ENCODE results near the gene USP9Y. TPM values are rescaled to one million over a fixed set of nuclear protein-coding genes. Genes with fewer than 3 reads are reported as not detected.

The USP9Y gene
- total RNA-seq, 4 donors from 2014 or later: 0.07 to 35.6 (median 32.7) TPM; not detected in 1

GRCh38 chrY:12749293-12749692, 48.3 kb downstream of the USP9Y start:
- ATAC-seq: no peak
- TF ChIP-seq POLR2A (IDR thresholded peaks at IDR 0.05) (no peak), CTCF (IDR thresholded peaks at IDR 0.05) (no peak), EP300 (IDR thresholded peaks at IDR 0.05) (no peak), POLR2AphosphoS5 (IDR thresholded peaks at IDR 0.05) (no peak)
- Histone ChIP-seq H3K4me3 (no peak overlapping the region), H3K27ac (no peak overlapping the region), H3K4me1 (no peaks in the 10 kb centered on the region), H3K36me3 (peaks cover 0 to 6% of the 10 kb centered on the region in 2 donors), H3K9me3 (no peaks in the 10 kb centered on the region), H3K27me3 (no peaks in the 10 kb centered on the region)
- WGBS, 2 donors (ENCODE audit: low coverage in 1 of 2): no CpG with 5 or more reads among the region's 1 CpG

GRCh38 chrY:12752856-12753255, 51.8 kb downstream of the USP9Y start:
- peaks cover 0 to 15% of the 10 kb centered on the region in 2 donors for H3K36me3 ChIP-seq
- H3K9me3 ChIP-seq: no peaks in the 10 kb centered on the region
- H3K4me3 ChIP-seq: no peak overlapping the region
- no peaks in the 10 kb centered on the region for H3K27me3 ChIP-seq
- no peak for ATAC-seq
- TF ChIP-seq CTCF (IDR thresholded peaks at IDR 0.05) (no peak), EP300 (IDR thresholded peaks at IDR 0.05) (no peak), POLR2A (IDR thresholded peaks at IDR 0.05) (no peak), POLR2AphosphoS5 (IDR thresholded peaks at IDR 0.05) (no peak)
- no peak overlapping the region for H3K27ac ChIP-seq
- 82% methylated on average over 6 of the region's 6 CpGs; no CpG with 5 or more reads in 1 of the 2 donors for WGBS, 2 donors (ENCODE audit: low coverage in 1 of 2)
- no peaks in the 10 kb centered on the region for H3K4me1 ChIP-seq

GRCh38 chrY:12756021-12756420, 55.0 kb downstream of the USP9Y start:
- WGBS, 2 donors (ENCODE audit: low coverage in 1 of 2): no CpG with 5 or more reads among the region's 1 CpG
- no peaks in the 10 kb centered on the region for H3K4me1 ChIP-seq
- TF ChIP-seq POLR2AphosphoS5 (IDR thresholded peaks at IDR 0.05) (no peak), POLR2A (IDR thresholded peaks at IDR 0.05) (no peak), CTCF (IDR thresholded peaks at IDR 0.05) (no peak), EP300 (IDR thresholded peaks at IDR 0.05) (no peak)
- no peaks in the 10 kb centered on the region for H3K9me3 ChIP-seq
- no peaks in the 10 kb centered on the region for H3K27me3 ChIP-seq
- no peak overlapping the region for H3K4me3 ChIP-seq
- peaks cover 0 to 26% of the 10 kb centered on the region in 2 donors for H3K36me3 ChIP-seq
- ATAC-seq: no peak
- no peak overlapping the region for H3K27ac ChIP-seq

GRCh38 chrY:12765976-12766375, 64.9 kb downstream of the USP9Y start:
- WGBS, 2 donors (ENCODE audit: low coverage in 1 of 2): 90% methylated on average over 3 of the region's 4 CpGs; no CpG with 5 or more reads in 1 of the 2 donors
- H3K9me3 ChIP-seq: no peaks in the 10 kb centered on the region
- no peak overlapping the region for H3K27ac ChIP-seq
- no peak for TF ChIP-seq EP300 (IDR thresholded peaks at IDR 0.05)
- H3K4me3 ChIP-seq: no peak overlapping the region
- no peaks in the 10 kb centered on the region for H3K4me1 ChIP-seq
- no peaks in the 10 kb centered on the region for H3K27me3 ChIP-seq
- ATAC-seq: no peak
- H3K36me3 ChIP-seq: peaks cover 0 to 32% of the 10 kb centered on the region in 2 donors

- 87% methylated on average over 3 of the region's 3 CpGs; no CpG with 5 or more reads in 1 of the 2 donors for WGBS, 2 donors (ENCODE audit: low coverage in 1 of 2)
- Histone ChIP-seq H3K4me1 (no peaks in the 10 kb centered on the region), H3K4me3 (no peak overlapping the region), H3K36me3 (peaks cover 0 to 56% of the 10 kb centered on the region in 2 donors), H3K27me3 (no peaks in the 10 kb centered on the region), H3K27ac (no peak overlapping the region), H3K9me3 (no peaks in the 10 kb centered on the region)
- TF ChIP-seq POLR2AphosphoS5 (IDR thresholded peaks at IDR 0.05) (no peak), EP300 (IDR thresholded peaks at IDR 0.05) (no peak), CTCF (IDR thresholded peaks at IDR 0.05) (no peak), POLR2A (IDR thresholded peaks at IDR 0.05) (no peak)
- no peak for ATAC-seq
Observed at GRCh38 chrY:12784521-12784920, 83.5 kb downstream of the USP9Y start.

All from gastroesophageal sphincter (tissue), 4 donors.